ENCODE results near the gene INPP5D.

DNA sequence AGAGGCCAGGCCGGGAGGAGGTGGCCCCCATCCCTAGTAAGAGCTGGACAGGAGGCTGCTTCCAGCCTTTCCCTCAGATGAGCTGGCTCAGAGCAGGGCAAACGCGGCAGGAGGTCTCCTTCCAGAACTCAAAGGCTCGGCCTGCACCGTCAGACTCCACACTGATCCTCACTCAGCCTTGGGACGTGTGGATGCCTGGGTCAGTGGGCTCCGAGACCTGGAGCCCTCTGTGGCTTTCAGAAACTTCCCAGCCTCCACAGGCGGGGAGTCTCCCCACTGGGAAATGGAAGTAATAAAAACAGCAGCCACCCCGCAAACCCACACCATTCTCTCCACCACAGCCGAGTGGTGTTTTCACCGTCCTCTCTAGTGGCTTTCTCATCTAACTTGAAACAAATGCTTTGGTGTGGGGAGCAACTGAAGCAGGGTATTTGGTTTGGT lies 54.3 kb downstream of the INPP5D start:
- TF ChIP-seq, protein P1, sequence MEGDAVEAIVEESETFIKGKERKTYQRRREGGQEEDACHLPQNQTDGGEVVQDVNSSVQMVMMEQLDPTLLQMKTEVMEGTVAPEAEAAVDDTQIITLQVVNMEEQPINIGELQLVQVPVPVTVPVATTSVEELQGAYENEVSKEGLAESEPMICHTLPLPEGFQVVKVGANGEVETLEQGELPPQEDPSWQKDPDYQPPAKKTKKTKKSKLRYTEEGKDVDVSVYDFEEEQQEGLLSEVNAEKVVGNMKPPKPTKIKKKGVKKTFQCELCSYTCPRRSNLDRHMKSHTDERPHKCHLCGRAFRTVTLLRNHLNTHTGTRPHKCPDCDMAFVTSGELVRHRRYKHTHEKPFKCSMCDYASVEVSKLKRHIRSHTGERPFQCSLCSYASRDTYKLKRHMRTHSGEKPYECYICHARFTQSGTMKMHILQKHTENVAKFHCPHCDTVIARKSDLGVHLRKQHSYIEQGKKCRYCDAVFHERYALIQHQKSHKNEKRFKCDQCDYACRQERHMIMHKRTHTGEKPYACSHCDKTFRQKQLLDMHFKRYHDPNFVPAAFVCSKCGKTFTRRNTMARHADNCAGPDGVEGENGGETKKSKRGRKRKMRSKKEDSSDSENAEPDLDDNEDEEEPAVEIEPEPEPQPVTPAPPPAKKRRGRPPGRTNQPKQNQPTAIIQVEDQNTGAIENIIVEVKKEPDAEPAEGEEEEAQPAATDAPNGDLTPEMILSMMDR (IDR thresholded peaks at IDR 0.05) = no peak
- TF ChIP-seq POLR2AphosphoS5 (IDR thresholded peaks at IDR 0.05) = no peak
- TF ChIP-seq POLR2A (IDR thresholded peaks at IDR 0.05) = no peak
- TF ChIP-seq EP300 (IDR thresholded peaks at IDR 0.05) = no peak

Data from suprapubic skin (tissue), 4 donors.